ENCODE data around the gene MPG.

DNA sequence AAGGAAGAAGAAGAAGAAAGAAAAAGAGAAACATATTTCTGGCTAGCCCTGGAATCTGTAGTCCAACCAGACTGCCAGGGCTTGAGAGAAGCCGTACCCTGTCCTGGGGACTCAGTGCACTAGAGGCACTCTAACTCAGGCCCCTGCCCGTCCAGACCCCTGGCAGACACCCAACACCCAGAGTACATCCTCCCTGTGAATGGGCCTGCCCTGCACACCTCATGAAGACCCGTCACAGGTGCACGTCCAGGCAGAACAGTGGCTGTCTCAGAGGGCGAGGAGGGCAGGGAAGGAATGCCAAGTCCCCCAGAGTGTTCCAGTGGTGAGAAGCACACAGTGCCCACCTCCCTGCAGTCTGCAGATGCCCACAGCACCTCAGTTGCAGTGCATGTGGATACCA, 23.0 kb downstream of the MPG start:
- no peak for TF ChIP-seq FOXK1 (CRISPR knock-in tag; IDR thresholded peaks at IDR 0.05)
- TF ChIP-seq, protein P1, sequence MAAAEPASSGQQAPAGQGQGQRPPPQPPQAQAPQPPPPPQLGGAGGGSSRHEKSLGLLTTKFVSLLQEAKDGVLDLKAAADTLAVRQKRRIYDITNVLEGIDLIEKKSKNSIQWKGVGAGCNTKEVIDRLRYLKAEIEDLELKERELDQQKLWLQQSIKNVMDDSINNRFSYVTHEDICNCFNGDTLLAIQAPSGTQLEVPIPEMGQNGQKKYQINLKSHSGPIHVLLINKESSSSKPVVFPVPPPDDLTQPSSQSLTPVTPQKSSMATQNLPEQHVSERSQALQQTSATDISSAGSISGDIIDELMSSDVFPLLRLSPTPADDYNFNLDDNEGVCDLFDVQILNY (CRISPR knock-in tag; IDR thresholded peaks at IDR 0.05) = no peak
- TF ChIP-seq TCF7 (CRISPR knock-in tag; IDR thresholded peaks at IDR 0.05; ENCODE audit: low read depth) = no peak

All from WTC11 (cell line).